ENCODE data around the gene KIF12. TPM values are rescaled to one million over a fixed set of nuclear protein-coding genes. Genes with fewer than 3 reads are reported as not detected.
"Not testable (repeated sequence)": the region's sequence is repeated elsewhere in the genome, so short reads cannot be mapped to it uniquely, and the experiment has no call there.

Gene KIF12
- total RNA-seq, 1 experiment from 2014 or later: not detected

GRCh38 chr9:114047717-114048116 is 51.4 kb downstream of the KIF12 start:
- Histone ChIP-seq H4K20me1 (ENCODE audit: insufficient read depth, low read depth, low read length) (no peaks in the 10 kb centered on the region), H3K27me3 (ENCODE audit: low read length) (no peaks in the 10 kb centered on the region), H2AFZ (ENCODE audit: low read length) (no peak overlapping the region), H3K9ac (ENCODE audit: low read length) (no peak overlapping the region), H3K79me2 (ENCODE audit: low read length) (no peaks in the 10 kb centered on the region), H3K4me2 (ENCODE audit: low read depth, low read length, poor library complexity, severe bottlenecking) (no peak overlapping the region), H3K27ac (ENCODE audit: low read length) (no peak overlapping the region), H3K36me3 (ENCODE audit: insufficient read depth, low read length) (no peaks in the 10 kb centered on the region), H3K9me3 (ENCODE audit: low read length) (no peaks in the 10 kb centered on the region), H3K9me2 (replicated peaks; ENCODE audit: insufficient read depth, low read length) (no peaks in the 10 kb centered on the region), H3K4me3 (ENCODE audit: low read length) (no peak overlapping the region), H3K4me1 (ENCODE audit: low read length) (no peaks in the 10 kb centered on the region)
- peak; percentile 67 for DNase-seq

- Histone ChIP-seq H3K9ac (ENCODE audit: low read length) (no peak overlapping the region), H3K4me1 (ENCODE audit: low read length) (no peaks in the 10 kb centered on the region), H3K27ac (ENCODE audit: low read length) (no peak overlapping the region), H3K9me2 (replicated peaks; ENCODE audit: insufficient read depth, low read length) (no peaks in the 10 kb centered on the region), H3K79me2 (ENCODE audit: low read length) (no peaks in the 10 kb centered on the region), H2AFZ (ENCODE audit: low read length) (no peak overlapping the region), H3K4me2 (ENCODE audit: low read depth, low read length, poor library complexity, severe bottlenecking) (no peak overlapping the region), H4K20me1 (ENCODE audit: insufficient read depth, low read depth, low read length) (no peaks in the 10 kb centered on the region), H3K9me3 (ENCODE audit: low read length) (no peaks in the 10 kb centered on the region), H3K36me3 (ENCODE audit: insufficient read depth, low read length) (no peaks in the 10 kb centered on the region), H3K4me3 (ENCODE audit: low read length) (no peak overlapping the region), H3K27me3 (ENCODE audit: low read length) (no peaks in the 10 kb centered on the region)
- no peak for DNase-seq
These were observed 52.2 kb downstream of the KIF12 start for GRCh38 chr9:114046875-114047274.

GRCh38 chr9:114046237-114046755 is 52.8 kb downstream of the KIF12 start:
- Histone ChIP-seq H3K27ac (ENCODE audit: low read length) (no peak overlapping the region), H3K27me3 (ENCODE audit: low read length) (no peaks in the 10 kb centered on the region), H3K9me3 (ENCODE audit: low read length) (no peaks in the 10 kb centered on the region), H3K4me2 (ENCODE audit: low read depth, low read length, poor library complexity, severe bottlenecking) (no peak overlapping the region), H3K36me3 (ENCODE audit: insufficient read depth, low read length) (no peaks in the 10 kb centered on the region), H3K79me2 (ENCODE audit: low read length) (no peaks in the 10 kb centered on the region), H2AFZ (ENCODE audit: low read length) (no peak overlapping the region), H3K9me2 (replicated peaks; ENCODE audit: insufficient read depth, low read length) (no peaks in the 10 kb centered on the region), H3K4me3 (ENCODE audit: low read length) (no peak overlapping the region), H3K4me1 (ENCODE audit: low read length) (no peaks in the 10 kb centered on the region), H4K20me1 (ENCODE audit: insufficient read depth, low read depth, low read length) (no peaks in the 10 kb centered on the region), H3K9ac (ENCODE audit: low read length) (no peak overlapping the region)
- DNase-seq: no peak

GRCh38 chr9:114043660-114044059 is 55.4 kb downstream of the KIF12 start:
- not testable (repeated sequence) for H4K20me1 ChIP-seq (ENCODE audit: insufficient read depth, low read depth, low read length); H3K4me2 ChIP-seq (ENCODE audit: low read depth, low read length, poor library complexity, severe bottlenecking); H3K36me3 ChIP-seq (ENCODE audit: insufficient read depth, low read length); H3K9me3 ChIP-seq (ENCODE audit: low read length); H3K27ac ChIP-seq (ENCODE audit: low read length); H3K9me2 ChIP-seq (replicated peaks; ENCODE audit: insufficient read depth, low read length); H3K79me2 ChIP-seq (ENCODE audit: low read length); H3K9ac ChIP-seq (ENCODE audit: low read length); H3K27me3 ChIP-seq (ENCODE audit: low read length); H3K4me1 ChIP-seq (ENCODE audit: low read length); H2AFZ ChIP-seq (ENCODE audit: low read length); H3K4me3 ChIP-seq (ENCODE audit: low read length); DNase-seq

Other genes with a start within 250 kb of the KIF12 start
- not detected in 2 replicates for gene ZNF618, start 223.0 kb downstream of the KIF12 start, total RNA-seq (2014; rRNA removed; shearing (Covaris generic); ENCODE audit: low replicate concordance)
- not detected in 2 replicates for gene AMBP, start 21.0 kb downstream of the KIF12 start, total RNA-seq (2014; rRNA removed; shearing (Covaris generic); ENCODE audit: low replicate concordance)
- gene COL27A1, start 56.2 kb upstream of the KIF12 start, total RNA-seq (2014; rRNA removed; shearing (Covaris generic); ENCODE audit: low replicate concordance): not detected in 2 replicates
- gene ORM1, start 223.8 kb upstream of the KIF12 start, total RNA-seq (2014; rRNA removed; shearing (Covaris generic); ENCODE audit: low replicate concordance): not detected in 2 replicates
- gene ORM2, start 230.6 kb upstream of the KIF12 start, total RNA-seq (2014; rRNA removed; shearing (Covaris generic); ENCODE audit: low replicate concordance): not detected in 2 replicates

Data from Karpas-422 (cell line).